ENCODE results near the gene SRC.

The SRC gene

DNA sequence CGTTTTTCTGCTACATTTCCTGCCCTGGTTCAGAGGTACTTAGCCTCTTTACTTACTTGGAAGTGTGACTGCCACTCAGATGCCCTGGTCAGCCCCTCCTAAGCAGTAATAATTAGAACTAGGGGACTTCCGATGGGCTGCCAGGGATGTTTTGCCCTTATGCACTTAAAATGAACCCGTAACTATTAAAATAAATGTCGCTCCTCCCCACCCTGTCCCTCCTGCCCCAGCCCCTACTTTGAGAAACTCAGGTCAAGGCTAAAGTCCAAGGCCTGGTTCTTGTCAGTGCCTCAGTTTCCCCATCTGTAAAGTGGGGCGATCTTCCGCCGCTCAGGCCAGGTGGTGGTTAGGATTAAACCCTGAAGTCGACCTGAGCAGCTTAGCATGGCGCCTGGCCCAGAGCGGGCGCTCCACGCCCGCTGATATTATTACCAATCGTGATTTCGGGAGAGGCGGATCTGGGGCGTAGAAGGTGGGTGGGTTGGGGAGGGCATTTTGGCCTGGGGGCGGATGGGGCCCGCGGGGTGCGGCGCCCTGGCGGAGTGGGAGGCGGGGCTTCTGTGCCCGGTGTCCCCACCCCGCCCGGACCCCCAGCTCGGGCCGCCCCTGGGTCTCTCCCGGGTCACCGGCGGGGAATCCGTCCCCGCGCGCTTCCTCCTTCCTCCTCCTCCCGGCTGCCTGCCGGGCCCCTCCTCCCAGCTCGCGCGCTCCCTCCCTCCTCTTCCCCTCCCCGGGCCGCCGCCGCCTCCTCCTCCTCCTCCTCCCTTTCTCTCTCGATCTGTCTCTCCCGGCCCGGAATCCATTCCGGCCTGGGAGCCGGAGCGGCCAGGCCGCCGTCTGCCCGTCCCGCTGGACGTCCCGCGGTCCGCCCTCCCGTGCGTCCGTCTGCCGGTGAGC, at the start of gene SRC:
TSS of gene SRC (plus strand) at position 802 of the 897 bp plus-strand sequence. CDS start 38,014 bp downstream, outside the sequence.
- peak; percentile 90 for DNase-seq (ENCODE audit: low spot score)

GRCh38 chr20:37296371-37296770, 49.6 kb upstream of the SRC start:
- DNase-seq (ENCODE audit: low spot score) = no peak

GRCh38 chr20:37297066-37297736, 48.7 kb upstream of the SRC start:
- no peak for DNase-seq (ENCODE audit: low spot score)

GRCh38 chr20:37298190-37298939, 47.6 kb upstream of the SRC start:
- no peak for DNase-seq (ENCODE audit: low spot score)

- peak; percentile 38 for DNase-seq (ENCODE audit: low spot score)
Measured at GRCh38 chr20:37299718-37300528, 46.0 kb upstream of the SRC start.

GRCh38 chr20:37301120-37301519, 44.8 kb upstream of the SRC start:
- no peak for DNase-seq (ENCODE audit: low spot score)

- no peak for DNase-seq (ENCODE audit: low spot score)
Measured at GRCh38 chr20:37301558-37301957, 44.4 kb upstream of the SRC start.

DNA sequence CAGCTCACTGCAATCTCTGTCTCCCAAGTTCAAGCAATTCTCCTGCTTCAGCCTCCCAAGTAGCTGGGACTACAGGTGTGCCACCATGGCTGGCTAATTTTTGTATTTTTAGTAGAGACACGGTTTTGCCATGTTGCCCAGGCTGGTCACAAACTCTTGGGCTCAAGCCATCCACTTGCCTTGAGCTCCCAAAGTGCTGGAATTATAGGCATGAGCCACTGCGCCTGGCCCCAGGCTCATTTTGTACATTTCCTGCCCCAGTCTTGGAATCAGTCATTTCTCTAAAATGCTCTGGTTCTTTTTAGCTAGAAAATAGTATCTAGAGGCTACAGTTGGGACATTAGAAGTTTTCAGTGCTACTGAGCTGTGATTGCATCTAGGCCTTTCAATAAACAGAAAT, 43.0 kb upstream of the SRC start:
- DNase-seq (ENCODE audit: low spot score) = no peak

GRCh38 chr20:37303637-37304036, 42.3 kb upstream of the SRC start:
- no peak for DNase-seq (ENCODE audit: low spot score)

DNA sequence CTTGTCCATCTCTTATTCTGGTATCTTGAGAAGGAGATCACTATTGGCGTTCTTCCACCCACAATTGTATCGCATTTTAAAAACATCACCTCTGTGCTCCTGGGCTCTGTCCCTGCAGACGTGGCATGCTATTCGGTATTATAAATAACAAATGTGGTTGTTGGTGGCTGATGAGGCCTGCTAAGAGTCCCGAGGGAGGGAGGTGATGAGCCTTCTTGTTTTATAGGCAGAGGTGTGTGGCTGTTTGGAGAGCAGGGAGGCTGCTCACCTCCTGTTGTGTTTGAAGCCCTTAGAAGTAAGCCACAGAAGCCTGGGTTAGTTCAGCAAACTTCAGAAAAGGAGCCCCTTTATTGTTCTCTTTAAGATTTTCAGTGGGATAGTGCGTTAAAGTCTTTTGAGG, 40.9 kb upstream of the SRC start:
- no peak for DNase-seq (ENCODE audit: low spot score)

DNA sequence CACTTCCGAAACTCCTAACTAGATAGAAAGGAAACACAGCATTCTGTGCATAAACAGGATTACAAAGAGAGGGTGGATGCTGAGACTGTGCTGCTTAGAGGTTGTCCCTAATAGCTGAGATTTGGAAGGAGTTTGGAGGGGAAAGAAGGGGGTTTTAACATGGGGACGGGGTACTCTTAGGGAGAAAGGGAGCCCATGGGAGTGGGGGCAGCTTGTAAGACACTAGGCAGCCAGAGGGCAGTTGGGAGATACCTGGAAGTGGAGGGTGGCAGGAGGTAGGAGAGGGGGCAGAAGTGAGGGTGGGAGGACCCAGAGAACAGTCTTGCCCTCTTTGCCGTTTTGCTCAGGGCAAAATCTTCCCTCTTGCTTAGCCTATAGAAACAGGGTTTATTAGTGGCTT, 40.1 kb upstream of the SRC start:
- DNase-seq (ENCODE audit: low spot score) = no peak

DNA sequence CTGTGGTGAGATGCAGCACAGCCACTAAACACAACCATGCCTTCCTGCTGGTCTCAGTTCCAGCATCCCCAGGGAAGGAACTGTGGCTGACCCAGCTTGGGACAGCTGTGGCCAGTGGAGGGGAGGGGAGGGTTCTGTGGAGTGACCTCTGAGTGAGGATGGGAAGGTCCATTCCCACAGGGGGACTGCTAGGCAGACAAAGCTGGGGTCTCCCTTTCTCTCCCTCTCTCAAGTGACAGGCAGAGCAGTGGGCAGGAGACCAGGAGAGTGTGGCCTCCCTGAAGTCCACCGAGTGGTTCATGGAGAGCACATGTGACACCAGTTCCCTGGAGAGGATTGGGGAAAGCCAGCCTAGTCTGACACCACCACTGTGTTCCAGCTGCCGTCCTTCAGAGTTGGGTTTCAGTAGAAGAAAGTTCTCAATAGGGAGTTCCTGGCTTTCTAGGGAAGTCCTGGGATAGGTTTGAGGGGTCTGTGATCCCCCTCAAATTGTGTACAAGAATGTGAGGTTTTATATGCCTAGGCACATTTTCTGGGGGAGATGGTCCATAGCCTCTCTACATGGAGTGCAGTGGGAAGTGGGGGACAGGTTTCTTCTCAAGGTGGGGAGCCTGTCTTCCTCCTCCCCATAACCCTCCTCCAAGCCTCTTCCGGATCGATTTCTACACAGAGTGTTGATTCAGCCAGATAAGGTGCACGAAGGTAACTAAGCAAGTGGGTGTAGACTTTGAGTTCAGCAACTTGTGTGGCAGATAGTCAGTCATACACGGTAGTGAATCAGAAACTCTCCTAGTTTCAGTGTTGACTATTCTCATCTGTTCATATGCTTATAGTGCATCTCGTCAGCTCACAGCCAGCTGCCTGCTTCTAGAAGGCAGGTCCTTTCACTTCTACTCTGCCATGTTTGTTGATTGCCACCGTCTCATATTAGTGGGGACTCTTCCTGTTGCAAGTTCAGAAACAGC, 37.6 kb upstream of the SRC start:
- no peak for DNase-seq (ENCODE audit: low spot score)

- DNase-seq (ENCODE audit: low spot score) = no peak
Measured at GRCh38 chr20:37309290-37309689, 36.6 kb upstream of the SRC start.

DNA sequence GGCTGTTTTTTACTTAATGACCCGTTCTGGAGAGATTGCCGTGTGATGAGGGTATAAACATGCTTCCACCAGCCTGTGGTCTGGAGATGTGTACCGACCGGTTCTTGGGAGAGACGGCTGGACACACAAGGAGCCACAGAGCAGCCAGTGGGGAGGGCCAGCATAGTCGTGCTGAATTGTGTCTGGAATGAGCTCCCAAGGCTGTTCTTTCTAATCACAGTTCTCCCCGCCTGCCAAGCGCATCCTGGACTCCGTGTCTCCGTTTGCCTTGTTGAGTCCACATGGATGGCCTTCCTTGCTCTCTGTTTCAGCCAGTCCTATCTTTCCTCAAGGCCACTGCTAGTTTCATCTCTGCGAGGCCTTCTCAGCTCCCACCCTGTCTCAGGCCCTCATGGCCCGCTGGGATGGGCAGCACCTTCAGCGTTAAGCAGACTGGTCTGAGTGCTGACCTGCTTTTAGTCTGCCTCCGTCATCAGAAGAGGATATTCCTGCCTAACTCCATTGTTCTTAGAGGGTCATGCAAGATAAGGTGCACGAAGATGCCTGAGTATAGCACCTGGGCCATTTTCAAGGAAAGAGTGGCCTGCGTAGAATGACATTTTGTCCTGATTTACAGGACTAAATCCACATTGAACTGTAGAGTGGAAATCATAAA, 35.9 kb upstream of the SRC start:
- no peak for DNase-seq (ENCODE audit: low spot score)

GRCh38 chr20:37310951-37311350, 35.0 kb upstream of the SRC start:
- DNase-seq (ENCODE audit: low spot score) = no peak

DNA sequence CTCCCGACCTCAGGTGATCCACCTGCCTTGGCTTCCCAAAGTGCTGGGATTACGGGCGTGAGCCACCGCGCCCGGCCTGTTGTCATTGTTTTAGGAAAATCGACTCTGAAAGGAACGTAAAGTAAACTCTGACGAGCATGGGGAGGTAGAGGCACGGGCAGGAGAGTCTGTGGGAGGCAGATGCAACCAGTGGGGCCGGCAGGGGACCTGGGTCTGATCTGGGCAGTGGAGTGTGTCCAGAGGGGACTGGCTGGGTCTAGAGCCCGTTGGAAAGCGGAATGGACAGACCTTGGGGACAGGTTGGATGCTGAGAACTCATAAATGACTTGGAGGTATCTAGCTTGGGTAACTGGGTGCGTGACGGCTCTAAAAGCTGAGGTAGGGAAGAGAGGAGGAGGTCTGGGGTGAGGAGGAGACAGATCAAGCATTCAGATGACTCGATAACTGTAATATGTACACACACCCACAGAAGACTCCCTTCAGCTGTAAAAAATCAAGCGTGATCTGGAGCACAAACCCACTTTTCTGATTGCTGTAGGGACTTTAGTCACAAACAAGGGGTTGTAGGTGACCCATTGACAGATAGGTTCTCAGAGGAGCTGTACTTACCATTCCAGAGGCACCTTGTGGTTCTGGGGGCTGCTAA, 34.1 kb upstream of the SRC start:
- no peak for DNase-seq (ENCODE audit: low spot score)

- no peak for DNase-seq (ENCODE audit: low spot score)
Measured at GRCh38 chr20:37313546-37314091, 32.3 kb upstream of the SRC start.

DNA sequence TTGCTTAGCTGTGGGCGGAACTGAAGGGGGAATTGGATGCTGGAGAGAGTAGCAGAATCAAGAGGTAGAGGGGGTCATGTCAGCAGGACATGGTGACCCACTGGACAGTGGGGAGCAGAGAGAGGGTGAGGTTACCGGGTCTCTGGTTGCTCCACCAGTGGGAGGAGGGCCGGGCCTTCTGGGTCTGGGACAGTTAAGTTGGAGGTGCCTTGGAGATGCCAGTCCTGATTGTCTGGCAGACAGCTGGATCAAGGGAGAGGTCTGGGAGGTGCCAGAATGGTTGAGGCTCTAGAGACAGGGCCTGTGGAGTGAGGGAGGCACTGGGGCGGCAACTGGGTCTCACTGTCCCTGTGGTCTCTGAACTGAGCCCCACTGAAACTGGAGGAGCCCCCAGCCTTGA, 31.8 kb upstream of the SRC start:
- DNase-seq (ENCODE audit: low spot score) = no peak

- DNase-seq (ENCODE audit: low spot score) = no peak
Measured at GRCh38 chr20:37314617-37315016, 31.3 kb upstream of the SRC start.

All from AG08396 (cell line).